GM12801 (cell line): ENCODE results near the gene PLXNA2.

Experiments
- CTCF ChIP-seq: IDR thresholded peaks from one replicate; pipeline ENCODE4 v1.5.1; 2011; ENCODE audit warnings: control low read depth; ENCODE audit not compliant: insufficient read length; ENCODE audit errors: extremely low read depth

Gene PLXNA2

GRCh38 chr1:208031316-208031931 is 212.8 kb downstream of the PLXNA2 start:
- TF ChIP-seq CTCF: no peak

- TF ChIP-seq CTCF: no peak
Measured at GRCh38 chr1:208030288-208031091, 213.7 kb downstream of the PLXNA2 start.

DNA sequence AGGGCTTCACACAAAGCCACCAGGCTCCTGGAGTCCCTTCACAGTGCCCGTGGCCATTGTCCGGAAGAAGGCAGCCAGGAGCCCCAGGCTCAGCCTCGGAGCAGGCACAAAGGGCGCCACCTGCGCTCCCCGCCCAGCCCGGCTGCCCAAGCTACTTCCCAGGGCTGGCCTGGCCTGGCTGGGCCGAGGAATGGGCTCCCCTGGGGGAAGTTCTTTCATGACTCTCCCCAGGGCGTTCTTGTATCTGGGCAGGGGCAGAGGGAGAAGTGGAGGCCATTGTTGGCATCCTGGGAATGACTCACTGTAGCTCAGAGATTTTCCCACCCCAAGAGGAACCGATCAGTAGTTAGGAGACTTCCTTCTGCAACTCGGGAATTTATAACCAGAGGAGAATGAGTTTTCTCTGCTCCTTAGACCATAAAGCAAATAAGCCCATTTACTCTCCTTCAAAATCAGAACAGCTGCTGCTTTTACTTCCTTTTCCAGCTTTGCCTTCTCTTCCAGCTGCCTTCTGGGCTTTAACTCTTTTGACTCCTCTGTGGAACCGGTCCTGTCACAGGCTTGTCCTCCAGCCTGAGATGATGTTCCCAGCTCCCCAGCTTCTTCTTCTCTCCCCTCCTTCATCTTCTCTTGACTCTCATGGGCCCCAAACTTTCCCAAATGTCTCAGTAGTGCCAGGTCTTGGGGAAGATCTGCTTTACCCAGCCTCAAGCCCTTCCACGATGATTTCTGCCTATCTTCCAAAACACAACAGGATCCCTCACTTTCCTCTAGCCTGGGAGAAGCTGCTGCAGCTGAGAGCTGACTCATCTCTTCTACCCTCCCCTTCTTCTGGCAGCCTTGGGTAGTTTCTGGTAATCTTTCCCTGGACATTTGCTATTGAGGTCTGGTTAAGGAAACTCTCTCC is 214.6 kb downstream of the PLXNA2 start:
- TF ChIP-seq CTCF: no peak

- no peak for TF ChIP-seq CTCF
Measured at GRCh38 chr1:208028526-208028925, 215.7 kb downstream of the PLXNA2 start.

GRCh38 chr1:208027861-208028260 is 216.3 kb downstream of the PLXNA2 start:
- no peak for TF ChIP-seq CTCF

DNA sequence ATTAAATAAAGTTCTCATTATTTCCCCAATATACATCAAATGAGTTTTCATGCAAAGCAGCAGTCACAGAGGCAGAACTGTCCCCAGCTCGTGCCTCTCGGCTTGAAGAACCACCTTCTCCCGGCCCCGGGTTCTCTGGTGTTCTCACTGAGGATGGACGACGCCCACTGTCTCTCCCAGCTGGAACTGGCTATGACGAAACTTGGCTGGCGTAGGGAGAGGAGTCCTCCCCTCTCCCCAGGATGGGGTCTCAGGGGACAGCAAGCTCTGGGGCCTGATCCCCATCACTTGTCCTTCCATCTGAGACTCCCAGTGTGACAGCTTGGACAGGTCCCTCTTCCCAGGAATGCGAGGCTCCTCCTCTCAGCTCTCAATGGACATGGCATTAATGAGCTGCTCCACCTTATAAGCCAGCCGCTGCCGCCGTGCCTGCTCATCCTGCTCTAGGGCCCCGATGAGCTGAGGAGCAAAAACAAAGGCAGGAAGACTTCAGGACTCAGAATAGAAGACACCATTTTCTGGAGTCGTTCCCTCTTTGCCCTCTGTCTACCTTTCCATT is 217.2 kb downstream of the PLXNA2 start:
- no peak for TF ChIP-seq CTCF

GRCh38 chr1:208025031-208025430 is 219.2 kb downstream of the PLXNA2 start:
- TF ChIP-seq CTCF: no peak
